Measurements from ENCODE around the gene WDR47.

DNA sequence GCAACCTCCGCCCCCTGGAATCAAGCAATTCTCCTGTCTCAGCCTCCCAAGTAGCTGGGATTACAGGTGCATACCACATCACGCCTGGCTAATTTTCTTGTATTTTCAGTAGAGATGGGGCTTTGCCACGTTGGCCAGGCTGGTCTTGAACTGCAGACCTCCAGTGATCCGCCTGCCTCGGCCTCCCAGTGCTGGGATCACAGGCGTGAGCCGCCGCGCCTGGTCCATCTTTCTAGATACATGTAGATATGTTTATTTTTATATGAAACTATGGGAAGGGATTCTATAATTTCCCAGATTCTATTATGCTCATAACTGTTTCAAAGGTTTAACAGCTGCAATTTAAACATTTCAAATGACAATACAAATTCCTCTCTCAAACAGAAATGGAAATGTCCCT, 105.7 kb downstream of the WDR47 start:
- TF ChIP-seq, protein P1, sequence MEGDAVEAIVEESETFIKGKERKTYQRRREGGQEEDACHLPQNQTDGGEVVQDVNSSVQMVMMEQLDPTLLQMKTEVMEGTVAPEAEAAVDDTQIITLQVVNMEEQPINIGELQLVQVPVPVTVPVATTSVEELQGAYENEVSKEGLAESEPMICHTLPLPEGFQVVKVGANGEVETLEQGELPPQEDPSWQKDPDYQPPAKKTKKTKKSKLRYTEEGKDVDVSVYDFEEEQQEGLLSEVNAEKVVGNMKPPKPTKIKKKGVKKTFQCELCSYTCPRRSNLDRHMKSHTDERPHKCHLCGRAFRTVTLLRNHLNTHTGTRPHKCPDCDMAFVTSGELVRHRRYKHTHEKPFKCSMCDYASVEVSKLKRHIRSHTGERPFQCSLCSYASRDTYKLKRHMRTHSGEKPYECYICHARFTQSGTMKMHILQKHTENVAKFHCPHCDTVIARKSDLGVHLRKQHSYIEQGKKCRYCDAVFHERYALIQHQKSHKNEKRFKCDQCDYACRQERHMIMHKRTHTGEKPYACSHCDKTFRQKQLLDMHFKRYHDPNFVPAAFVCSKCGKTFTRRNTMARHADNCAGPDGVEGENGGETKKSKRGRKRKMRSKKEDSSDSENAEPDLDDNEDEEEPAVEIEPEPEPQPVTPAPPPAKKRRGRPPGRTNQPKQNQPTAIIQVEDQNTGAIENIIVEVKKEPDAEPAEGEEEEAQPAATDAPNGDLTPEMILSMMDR (IDR thresholded peaks at IDR 0.05; ENCODE audit: low read depth, low read length): no peak
- no peak for TF ChIP-seq EZH2phosphoT487 (IDR thresholded peaks at IDR 0.05; ENCODE audit: low read depth)
